ENCODE measurements around the gene EIF2AK3.

- TF ChIP-seq POLR2A (IDR thresholded peaks at IDR 0.05; ENCODE audit: low read depth, low read length) (no peak), POLR2AphosphoS5 (IDR thresholded peaks at IDR 0.05; ENCODE audit: low read depth, low read length) (no peak), TAF1 (IDR thresholded peaks at IDR 0.05; ENCODE audit: borderline replicate concordance, low read depth, low read length) (no peak)
Measured at GRCh38 chr2:88638743-88639142, 11.5 kb upstream of the EIF2AK3 start.

Data from GM12892 (cell line).